ENCODE measurements around the gene FTO. TPM values are rescaled to one million over a fixed set of nuclear protein-coding genes. Genes with fewer than 3 reads are reported as not detected.

The FTO gene
- total and polyA plus RNA-seq, 2 of the 13 experiments (the other 11 are each of a cell fraction or from before 2014, with no cell fraction given), result 41.6 to 55.8 TPM

DNA sequence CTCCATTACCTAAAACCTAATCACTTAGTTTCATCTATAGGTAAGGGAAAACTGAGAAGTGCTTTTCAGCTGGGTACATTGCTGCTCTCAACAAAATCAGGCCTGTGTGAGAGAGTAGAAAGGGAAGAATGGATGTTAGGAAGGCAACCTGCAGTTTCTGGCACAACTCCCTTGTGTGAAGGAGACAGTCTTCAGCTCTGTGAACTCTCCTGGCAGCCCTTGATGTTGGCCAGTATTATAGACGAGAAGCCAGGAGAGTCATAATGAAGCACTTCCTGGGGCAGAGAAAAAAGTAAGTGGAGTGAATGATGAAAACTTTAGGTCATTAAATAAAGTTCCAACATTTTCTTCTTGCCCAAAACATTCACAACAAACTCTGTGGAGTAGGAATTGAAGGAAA is 322.5 kb downstream of the FTO start:
- H3K27me3 ChIP-seq (ENCODE audit: control insufficient read depth in 1 of 2, insufficient read depth in 2 of 2, low read length in 2 of 2), result no peaks in the 10 kb centered on the region
- ATAC-seq, result no peak
- BruUV-seq (replicated peaks), result no TSS peak
- no peaks in the 10 kb centered on the region for H3K4me1 ChIP-seq (ENCODE audit: insufficient read depth, low read length)
- H3K9me3 ChIP-seq (ENCODE audit: low read length), result peaks cover 17% of the 10 kb centered on the region
- no peak for FAIRE-seq
- in situ Hi-C loops (cut with HindIII; ENCODE audit: extremely low pct_ligation_motif_present, low pct_unique_long_range_greater_than_20kb), result no loop called here
- CTCF ChIA-PET (ENCODE audit: low intra/inter-chr PET ratio, low total read pairs), result no interaction called here
- no peak overlapping the region for H3K9ac ChIP-seq (ENCODE audit: insufficient read depth, low read depth, low read length)
- no peaks in the 10 kb centered on the region for H4K20me1 ChIP-seq (ENCODE audit: insufficient read depth, low read length)
- intact Hi-C loops (cut with micrococcal nuclease; ENCODE audit: unreplicated experiment), result no loop called here
- POLR2A ChIA-PET, result no interaction called here
- H3K79me2 ChIP-seq (ENCODE audit: insufficient read depth, low read length), result no peaks in the 10 kb centered on the region
- 91% methylated on average over 1 of the region's 1 CpG for WGBS (ENCODE audit: low lambda C conversion rate)
- TF ChIP-seq ADNP (CRISPR knock-in tag; IDR thresholded peaks at IDR 0.05) (no peak), SNAPC2 (CRISPR knock-in tag; IDR thresholded peaks at IDR 0.05) (no peak), MBD4 (IDR thresholded peaks at IDR 0.05; ENCODE audit: borderline replicate concordance, low read length) (no peak), KLF16 (CRISPR knock-in tag; IDR thresholded peaks at IDR 0.05) (no peak), HOXA7 (CRISPR knock-in tag; IDR thresholded peaks at IDR 0.05) (no peak), ZNF567 (CRISPR knock-in tag; IDR thresholded peaks at IDR 0.05; ENCODE audit: borderline replicate concordance) (no peak), MAZ (IDR thresholded peaks at IDR 0.05; ENCODE audit: borderline replicate concordance, low read depth, low read length) (no peak), MAZ (CRISPR knock-in tag; IDR thresholded peaks at IDR 0.05; ENCODE audit: low read depth) (no peak), POGZ (CRISPR knock-in tag; IDR thresholded peaks at IDR 0.05) (no peak), ZNF160 (CRISPR knock-in tag; IDR thresholded peaks at IDR 0.05) (no peak), JUND (CRISPR knock-in tag; IDR thresholded peaks at IDR 0.05) (no peak), CEBPG (CRISPR knock-in tag; IDR thresholded peaks at IDR 0.05) (no peak), ZNF556 (CRISPR knock-in tag; IDR thresholded peaks at IDR 0.05; ENCODE audit: borderline replicate concordance) (no peak)
- TF ChIP-seq, protein P1, sequence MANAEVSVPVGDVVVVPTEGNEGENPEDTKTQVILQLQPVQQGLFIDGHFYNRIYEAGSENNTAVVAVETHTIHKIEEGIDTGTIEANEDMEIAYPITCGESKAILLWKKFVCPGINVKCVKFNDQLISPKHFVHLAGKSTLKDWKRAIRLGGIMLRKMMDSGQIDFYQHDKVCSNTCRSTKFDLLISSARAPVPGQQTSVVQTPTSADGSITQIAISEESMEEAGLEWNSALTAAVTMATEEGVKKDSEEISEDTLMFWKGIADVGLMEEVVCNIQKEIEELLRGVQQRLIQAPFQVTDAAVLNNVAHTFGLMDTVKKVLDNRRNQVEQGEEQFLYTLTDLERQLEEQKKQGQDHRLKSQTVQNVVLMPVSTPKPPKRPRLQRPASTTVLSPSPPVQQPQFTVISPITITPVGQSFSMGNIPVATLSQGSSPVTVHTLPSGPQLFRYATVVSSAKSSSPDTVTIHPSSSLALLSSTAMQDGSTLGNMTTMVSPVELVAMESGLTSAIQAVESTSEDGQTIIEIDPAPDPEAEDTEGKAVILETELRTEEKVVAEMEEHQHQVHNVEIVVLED (CRISPR knock-in tag; IDR thresholded peaks at IDR 0.05; ENCODE audit: borderline replicate concordance), result no peak
- TF ChIP-seq, protein P2, sequence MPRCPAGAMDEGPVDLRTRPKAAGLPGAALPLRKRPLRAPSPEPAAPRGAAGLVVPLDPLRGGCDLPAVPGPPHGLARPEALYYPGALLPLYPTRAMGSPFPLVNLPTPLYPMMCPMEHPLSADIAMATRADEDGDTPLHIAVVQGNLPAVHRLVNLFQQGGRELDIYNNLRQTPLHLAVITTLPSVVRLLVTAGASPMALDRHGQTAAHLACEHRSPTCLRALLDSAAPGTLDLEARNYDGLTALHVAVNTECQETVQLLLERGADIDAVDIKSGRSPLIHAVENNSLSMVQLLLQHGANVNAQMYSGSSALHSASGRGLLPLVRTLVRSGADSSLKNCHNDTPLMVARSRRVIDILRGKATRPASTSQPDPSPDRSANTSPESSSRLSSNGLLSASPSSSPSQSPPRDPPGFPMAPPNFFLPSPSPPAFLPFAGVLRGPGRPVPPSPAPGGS (CRISPR knock-in tag; IDR thresholded peaks at IDR 0.05), result no peak
- no peak overlapping the region for H2AFZ ChIP-seq (ENCODE audit: low read length)
- H3K4me3 ChIP-seq (replicated peaks in 1 of 3; ENCODE audit: insufficient read depth in 1 of 3, low read depth in 2 of 3, low read length in 3 of 3), result no peak overlapping the region
- H3K4me2 ChIP-seq (ENCODE audit: low read depth, low read length), result no peak overlapping the region
- DNase-seq (ENCODE audit: low spot score), result no peak
- H3K36me3 ChIP-seq (replicated peaks in 1 of 2; ENCODE audit: control insufficient read depth in 1 of 2, insufficient read depth in 2 of 2, low read length in 2 of 2), result no peaks in the 10 kb centered on the region
- no peak overlapping the region for H3K27ac ChIP-seq (ENCODE audit: extremely low read length, insufficient read depth, low read length)
